ENCODE measurements around the gene ASTN2. TPM values are rescaled to one million over a fixed set of nuclear protein-coding genes. Genes with fewer than 3 reads are reported as not detected.

The ASTN2 gene
- total RNA-seq, 1 experiment from 2014 or later = 1.8 TPM

GRCh38 chr9:116541402-116541801, 873.5 kb downstream of the ASTN2 start:
- H3K9me3 ChIP-seq (replicated peaks) = no peaks in the 10 kb centered on the region
- DNase-seq (ENCODE audit: low read depth in 1 of 2, low spot score in 2 of 2) = no peak
- no peaks in the 10 kb centered on the region for H3K36me3 ChIP-seq
- no peaks in the 10 kb centered on the region for H3K4me1 ChIP-seq (replicated peaks)
- H3K27me3 ChIP-seq (replicated peaks) = no peaks in the 10 kb centered on the region
- no peak overlapping the region for H3K4me3 ChIP-seq
- H3K27ac ChIP-seq = no peak overlapping the region

DNA sequence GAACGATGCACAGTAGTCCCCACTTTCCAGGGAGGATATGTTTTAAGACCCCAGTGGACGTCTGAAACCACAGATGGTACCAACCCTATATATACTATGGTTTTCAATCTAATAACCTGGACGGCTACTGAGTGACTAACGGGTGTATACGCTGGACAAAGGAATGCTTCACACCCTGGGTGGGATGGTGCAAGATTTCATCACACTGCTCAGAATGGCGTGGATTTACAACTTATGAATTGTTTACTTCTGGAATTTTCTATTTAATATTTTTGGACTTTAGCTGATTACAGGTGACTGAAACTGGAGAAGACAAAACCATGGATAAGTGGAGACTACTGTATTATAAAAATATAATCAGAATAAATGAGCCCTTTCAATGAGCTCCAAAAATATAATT, 875.3 kb downstream of the ASTN2 start:
- Histone ChIP-seq H3K27me3 (replicated peaks) (no peaks in the 10 kb centered on the region), H3K4me3 (no peak overlapping the region), H3K9me3 (replicated peaks) (no peaks in the 10 kb centered on the region), H3K4me1 (replicated peaks) (no peaks in the 10 kb centered on the region), H3K27ac (no peak overlapping the region), H3K36me3 (no peaks in the 10 kb centered on the region)
- no peak for DNase-seq (ENCODE audit: low read depth in 1 of 2, low spot score in 2 of 2)

DNA sequence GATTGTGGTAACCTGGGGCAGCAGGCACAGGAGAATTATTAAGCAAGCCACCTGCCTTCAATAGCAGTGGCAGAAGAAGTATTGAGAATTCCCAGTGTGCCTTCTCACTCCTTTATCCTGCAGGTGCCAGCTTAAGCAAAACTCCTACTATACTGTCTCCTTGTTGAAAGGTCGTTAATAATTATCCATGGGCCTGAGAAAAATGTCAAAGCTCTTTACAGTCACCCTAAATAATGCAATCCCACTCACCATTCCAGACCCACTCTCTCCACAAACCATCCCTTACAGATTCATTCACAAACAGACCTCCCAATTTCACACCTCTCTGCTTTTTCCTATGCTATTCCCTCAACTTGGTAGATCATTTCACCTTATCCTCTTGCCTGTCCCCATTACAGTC, 889.2 kb downstream of the ASTN2 start:
- no peak for DNase-seq (ENCODE audit: low read depth in 1 of 2, low spot score in 2 of 2)
- Histone ChIP-seq H3K9me3 (replicated peaks) (no peaks in the 10 kb centered on the region), H3K36me3 (no peaks in the 10 kb centered on the region), H3K4me3 (no peak overlapping the region), H3K27ac (no peak overlapping the region), H3K27me3 (replicated peaks) (no peaks in the 10 kb centered on the region), H3K4me1 (replicated peaks) (no peaks in the 10 kb centered on the region)

- Histone ChIP-seq H3K36me3 (no peaks in the 10 kb centered on the region), H3K4me3 (no peak overlapping the region), H3K27ac (no peak overlapping the region), H3K27me3 (replicated peaks) (no peaks in the 10 kb centered on the region), H3K9me3 (replicated peaks) (no peaks in the 10 kb centered on the region), H3K4me1 (replicated peaks) (no peaks in the 10 kb centered on the region)
- no peak for DNase-seq (ENCODE audit: low read depth in 1 of 2, low spot score in 2 of 2)
Measured at GRCh38 chr9:116524778-116525470, 889.9 kb downstream of the ASTN2 start.

DNA sequence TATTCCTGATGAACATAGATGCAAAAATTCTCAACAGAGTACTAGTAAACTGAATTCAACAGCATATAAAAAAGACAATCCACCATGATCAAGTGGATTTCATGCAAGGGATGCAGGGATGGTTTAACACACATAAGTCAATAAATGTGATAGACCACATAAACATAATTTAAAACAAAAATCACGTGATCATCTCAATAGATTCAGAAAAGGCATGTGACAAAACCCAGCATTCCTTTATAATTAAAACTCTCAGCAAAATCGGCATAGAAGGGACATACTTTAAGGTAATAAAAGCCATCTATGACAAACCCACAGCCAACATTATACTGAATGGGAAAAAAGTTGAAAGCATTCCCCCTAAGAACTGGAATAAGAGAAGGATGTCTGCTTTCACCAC, 894.6 kb downstream of the ASTN2 start:
- no peak for DNase-seq (ENCODE audit: low read depth in 1 of 2, low spot score in 2 of 2)
- Histone ChIP-seq H3K27ac (no peak overlapping the region), H3K27me3 (replicated peaks) (no peaks in the 10 kb centered on the region), H3K4me3 (no peak overlapping the region), H3K36me3 (no peaks in the 10 kb centered on the region), H3K9me3 (replicated peaks) (no peaks in the 10 kb centered on the region), H3K4me1 (replicated peaks) (no peaks in the 10 kb centered on the region)

GRCh38 chr9:116516456-116516855, 898.4 kb downstream of the ASTN2 start:
- H3K27me3 ChIP-seq (replicated peaks) = no peaks in the 10 kb centered on the region
- no peak for DNase-seq (ENCODE audit: low read depth in 1 of 2, low spot score in 2 of 2)
- H3K4me3 ChIP-seq = no peak overlapping the region
- H3K27ac ChIP-seq = no peak overlapping the region
- no peaks in the 10 kb centered on the region for H3K36me3 ChIP-seq
- no peaks in the 10 kb centered on the region for H3K9me3 ChIP-seq (replicated peaks)
- no peaks in the 10 kb centered on the region for H3K4me1 ChIP-seq (replicated peaks)

GRCh38 chr9:116515541-116515940, 899.3 kb downstream of the ASTN2 start:
- H3K27me3 ChIP-seq (replicated peaks) = no peaks in the 10 kb centered on the region
- no peaks in the 10 kb centered on the region for H3K9me3 ChIP-seq (replicated peaks)
- DNase-seq (ENCODE audit: low read depth in 1 of 2, low spot score in 2 of 2) = no peak
- no peak overlapping the region for H3K4me3 ChIP-seq
- H3K36me3 ChIP-seq = no peaks in the 10 kb centered on the region
- H3K4me1 ChIP-seq (replicated peaks) = no peaks in the 10 kb centered on the region
- H3K27ac ChIP-seq = no peak overlapping the region

DNA sequence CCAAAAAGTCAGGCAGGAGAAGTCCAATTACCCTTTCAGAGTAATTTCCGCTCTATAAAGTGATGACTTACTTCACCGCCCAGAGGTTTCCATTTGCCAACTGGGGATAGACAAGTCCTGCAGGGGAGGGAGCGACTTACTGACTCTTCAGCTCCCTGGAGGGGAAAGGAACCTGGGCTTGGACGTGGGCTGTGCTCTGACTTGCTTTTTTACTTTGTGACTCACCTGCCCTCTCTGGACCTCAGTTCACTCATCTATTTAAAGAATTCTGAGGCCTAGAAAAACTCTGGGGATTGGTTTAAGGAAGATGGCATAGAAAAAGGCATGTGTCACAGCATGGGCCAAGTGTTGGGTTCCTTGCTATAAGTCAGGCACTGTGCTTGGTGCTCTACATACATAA, 908.2 kb downstream of the ASTN2 start:
- Histone ChIP-seq H3K27ac (no peak overlapping the region), H3K4me3 (no peak overlapping the region), H3K27me3 (replicated peaks) (no peaks in the 10 kb centered on the region), H3K4me1 (replicated peaks) (no peaks in the 10 kb centered on the region), H3K36me3 (no peaks in the 10 kb centered on the region), H3K9me3 (replicated peaks) (no peaks in the 10 kb centered on the region)
- DNase-seq (ENCODE audit: low read depth in 1 of 2, low spot score in 2 of 2) = no peak

GRCh38 chr9:116504893-116505480, 909.9 kb downstream of the ASTN2 start:
- Histone ChIP-seq H3K9me3 (replicated peaks) (no peaks in the 10 kb centered on the region), H3K36me3 (no peaks in the 10 kb centered on the region), H3K4me3 (no peak overlapping the region), H3K27me3 (replicated peaks) (no peaks in the 10 kb centered on the region), H3K4me1 (replicated peaks) (no peaks in the 10 kb centered on the region; the same call in 1 of the 2 replicates), H3K27ac (no peak overlapping the region)
- no peak for DNase-seq (ENCODE audit: low read depth in 1 of 2, low spot score in 2 of 2)

DNA sequence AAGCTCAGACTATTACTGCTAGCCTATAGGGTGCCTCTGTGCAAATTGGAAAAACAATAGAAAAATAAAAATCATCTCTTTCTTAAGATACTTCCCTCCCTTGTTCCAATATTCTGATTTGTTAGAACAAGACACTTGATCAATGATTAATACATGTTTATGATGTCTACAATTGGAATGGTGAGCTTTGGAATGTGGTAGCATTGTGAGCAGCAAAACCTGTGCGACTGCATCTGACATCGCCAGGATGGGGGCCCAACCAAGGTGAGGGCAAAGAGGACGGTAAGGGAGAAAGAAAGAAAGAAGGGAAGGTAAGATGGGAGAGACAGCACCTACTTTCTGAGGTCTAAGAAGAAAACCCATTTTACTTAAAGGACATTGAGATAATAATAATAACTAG, 910.8 kb downstream of the ASTN2 start:
- H3K27ac ChIP-seq = no peak overlapping the region
- H3K4me3 ChIP-seq = no peak overlapping the region
- H3K36me3 ChIP-seq = no peaks in the 10 kb centered on the region
- H3K4me1 ChIP-seq (replicated peaks) = no peaks in the 10 kb centered on the region; the same call in 1 of the 2 replicates
- no peak for DNase-seq (ENCODE audit: low read depth in 1 of 2, low spot score in 2 of 2)
- no peaks in the 10 kb centered on the region for H3K9me3 ChIP-seq (replicated peaks)
- no peaks in the 10 kb centered on the region for H3K27me3 ChIP-seq (replicated peaks)

DNA sequence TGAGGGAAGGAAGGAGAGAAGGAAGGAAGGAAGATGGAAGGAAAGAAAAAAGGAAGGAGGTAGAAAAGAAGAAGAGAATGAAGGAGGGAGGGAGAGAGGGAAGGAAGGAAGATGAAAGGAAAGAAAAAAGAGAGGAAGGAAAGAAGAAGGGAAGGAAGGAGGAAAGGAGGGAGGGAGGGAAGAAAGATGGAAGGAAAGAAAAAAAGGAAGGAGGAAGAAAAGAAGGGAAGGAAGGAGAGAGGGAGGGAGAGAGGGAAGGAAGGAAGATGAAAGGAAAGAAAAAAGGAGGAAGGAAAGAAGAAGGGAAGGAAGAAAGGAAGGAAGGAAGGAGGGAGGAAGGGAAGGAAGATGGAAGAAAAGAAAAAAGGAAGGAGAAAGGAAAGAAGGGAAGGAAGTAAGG, 912.1 kb downstream of the ASTN2 start:
- H3K9me3 ChIP-seq (replicated peaks) = no peaks in the 10 kb centered on the region
- H3K36me3 ChIP-seq = no peaks in the 10 kb centered on the region
- H3K27ac ChIP-seq = no peak overlapping the region
- no peaks in the 10 kb centered on the region for H3K27me3 ChIP-seq (replicated peaks)
- H3K4me1 ChIP-seq (replicated peaks) = no peaks in the 10 kb centered on the region; the same call in 1 of the 2 replicates
- H3K4me3 ChIP-seq = no peak overlapping the region
- no peak for DNase-seq (ENCODE audit: low read depth in 1 of 2, low spot score in 2 of 2)

DNA sequence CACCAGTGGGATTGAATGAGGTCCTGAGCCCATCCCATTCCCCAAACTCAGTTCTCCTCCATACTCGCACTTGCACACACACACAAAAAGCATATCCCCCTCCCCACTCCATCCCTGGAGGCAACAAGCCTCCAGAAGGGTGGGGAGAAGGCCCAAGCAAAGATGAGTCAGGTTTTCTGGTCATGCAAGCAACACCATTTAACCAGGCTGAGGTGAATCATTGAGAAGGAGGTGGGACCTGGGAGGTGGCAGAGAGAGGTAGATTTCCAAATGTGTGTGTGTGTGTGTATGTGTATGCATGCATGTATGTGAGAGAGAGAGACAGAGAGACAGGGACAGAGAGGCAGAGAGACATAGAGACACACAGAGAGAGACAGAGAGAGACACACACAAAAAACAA, 913.0 kb downstream of the ASTN2 start:
- Histone ChIP-seq H3K9me3 (replicated peaks) (no peaks in the 10 kb centered on the region), H3K27me3 (replicated peaks) (no peaks in the 10 kb centered on the region)

DNA sequence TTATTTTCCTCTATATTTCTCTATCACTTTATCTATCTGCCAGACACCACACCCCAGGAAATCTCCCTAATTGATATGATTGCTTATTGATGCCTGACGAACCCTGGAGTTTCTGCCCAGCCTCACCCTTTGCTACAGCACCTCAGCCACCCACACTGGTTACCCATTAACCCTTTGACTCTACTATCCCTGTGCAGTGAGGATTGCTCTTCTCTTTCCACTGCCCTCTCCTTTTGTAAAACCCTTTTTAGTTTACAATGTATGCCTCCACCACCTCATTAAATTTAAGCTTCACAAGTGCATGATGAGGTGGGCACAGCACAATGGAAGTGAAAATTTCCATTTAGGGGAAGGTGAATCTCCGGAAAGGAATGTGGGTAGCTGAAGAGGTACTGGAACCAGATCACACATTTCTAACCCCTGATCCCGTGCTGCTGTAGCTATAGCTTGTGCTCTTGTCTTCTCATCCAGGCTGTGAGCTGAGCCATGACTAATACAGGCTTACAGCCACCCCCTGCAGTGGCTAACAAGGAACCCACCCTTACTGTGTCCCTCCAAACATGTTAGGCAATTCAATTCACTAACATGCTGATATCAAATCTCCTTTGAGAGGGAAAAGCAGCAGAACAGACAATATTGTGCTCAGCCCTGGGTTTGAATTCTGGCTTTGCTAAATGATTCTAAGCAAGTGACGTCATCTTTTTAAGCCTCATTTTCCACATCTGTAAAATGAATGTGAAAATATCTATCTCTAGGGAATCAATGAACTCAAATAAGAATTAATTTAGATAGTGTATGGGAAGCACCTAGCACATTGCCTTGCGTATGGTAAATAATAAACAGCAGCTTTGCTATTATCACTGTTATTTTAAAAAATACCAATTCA, 914.6 kb downstream of the ASTN2 start:
- Histone ChIP-seq H3K27me3 (replicated peaks) (no peaks in the 10 kb centered on the region), H3K4me3 (no peak overlapping the region), H3K4me1 (replicated peaks) (no peaks in the 10 kb centered on the region; the same call in 1 of the 2 replicates), H3K27ac (no peak overlapping the region), H3K36me3 (no peaks in the 10 kb centered on the region), H3K9me3 (replicated peaks) (no peaks in the 10 kb centered on the region)
- no peak for DNase-seq (ENCODE audit: low read depth in 1 of 2, low spot score in 2 of 2)

More for the DNA sequence above, 913.0 kb downstream of the ASTN2 start:
- Histone ChIP-seq H3K4me3 (no peak overlapping the region), H3K27ac (no peak overlapping the region), H3K36me3 (no peaks in the 10 kb centered on the region), H3K4me1 (replicated peaks) (no peaks in the 10 kb centered on the region; the same call in 1 of the 2 replicates)
- no peak for DNase-seq (ENCODE audit: low read depth in 1 of 2, low spot score in 2 of 2)

DNA sequence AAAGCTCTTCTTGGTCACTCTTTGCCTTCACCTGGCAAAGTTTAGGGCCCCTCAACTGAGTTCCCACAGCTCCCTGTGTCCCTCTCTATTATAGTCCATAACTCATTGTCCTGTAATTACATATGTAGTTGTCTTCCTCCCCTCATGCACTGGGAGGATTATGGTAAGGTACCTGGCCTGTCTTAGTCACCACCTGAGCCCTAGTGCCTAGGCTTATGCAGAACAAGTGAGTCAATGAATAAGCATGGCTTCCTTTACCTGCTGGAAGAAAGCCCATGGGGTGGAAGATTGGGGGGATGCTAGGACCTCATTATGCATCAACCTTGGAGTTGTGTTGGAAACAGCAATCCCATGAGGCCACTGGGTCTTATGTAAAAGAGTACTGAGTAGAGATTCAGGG, 915.4 kb downstream of the ASTN2 start:
- no peaks in the 10 kb centered on the region for H3K27me3 ChIP-seq (replicated peaks)
- H3K4me1 ChIP-seq (replicated peaks) = no peaks in the 10 kb centered on the region; the same call in 1 of the 2 replicates
- no peak for DNase-seq (ENCODE audit: low read depth in 1 of 2, low spot score in 2 of 2)
- H3K9me3 ChIP-seq (replicated peaks) = no peaks in the 10 kb centered on the region
- no peaks in the 10 kb centered on the region for H3K36me3 ChIP-seq
- H3K4me3 ChIP-seq = no peak overlapping the region
- H3K27ac ChIP-seq = no peak overlapping the region
